GM18505 (cell line): ENCODE results near the gene RREB1.

Experiments
- ATAC-seq: cut with Tn5 transposase; IDR thresholded peaks from one replicate; pipeline ENCODE4 v1.9.1; 2021; ENCODE audit not compliant: unreplicated experiment
- POLR2A ChIP-seq: IDR thresholded peaks from 4 replicates; pipeline ENCODE4 v1.6.1; 2011; ENCODE audit warnings: borderline replicate concordance; ENCODE audit not compliant: insufficient read depth, insufficient read length; ENCODE audit errors: extremely low read depth

The RREB1 gene

GRCh38 chr6:7107578-7108195, at the start of gene RREB1:
RREB1 (plus strand) TSS chr6:7107961; CDS start chr6:7181912, 73,951 bp downstream.
- peak; percentile 63 for TF ChIP-seq POLR2A
- peak; percentile 51 for ATAC-seq

- TF ChIP-seq POLR2A: no peak
- no peak for ATAC-seq
Observed at GRCh38 chr6:7058250-7058923, 49.4 kb upstream of the RREB1 start.

GRCh38 chr6:7060769-7061516, 46.8 kb upstream of the RREB1 start:
- ATAC-seq: no peak
- no peak for TF ChIP-seq POLR2A

GRCh38 chr6:7062451-7063162, 45.2 kb upstream of the RREB1 start:
- no peak for ATAC-seq
- TF ChIP-seq POLR2A: no peak

- ATAC-seq: no peak
- TF ChIP-seq POLR2A: no peak
Observed at GRCh38 chr6:7067305-7067704, 40.5 kb upstream of the RREB1 start.

- TF ChIP-seq POLR2A: no peak
- no peak for ATAC-seq
Observed at GRCh38 chr6:7071405-7071804, 36.4 kb upstream of the RREB1 start.

GRCh38 chr6:7073082-7073820, 34.5 kb upstream of the RREB1 start:
- TF ChIP-seq POLR2A: no peak
- peak; percentile 33 for ATAC-seq

- peak; percentile 23 for TF ChIP-seq POLR2A
- ATAC-seq: peak; percentile 99
Observed at GRCh38 chr6:7073821-7074525, 33.8 kb upstream of the RREB1 start.

- ATAC-seq: no peak
Observed at GRCh38 chr6:7074870-7075269, 32.9 kb upstream of the RREB1 start.

GRCh38 chr6:7075341-7076000, 32.3 kb upstream of the RREB1 start:
- ATAC-seq: no peak
- no peak for TF ChIP-seq POLR2A

More at GRCh38 chr6:7074870-7075269, 32.9 kb upstream of the RREB1 start:
- no peak for TF ChIP-seq POLR2A

GRCh38 chr6:7077856-7078255, 29.9 kb upstream of the RREB1 start:
- no peak for TF ChIP-seq POLR2A
- no peak for ATAC-seq

- no peak for ATAC-seq
- no peak for TF ChIP-seq POLR2A
Observed at GRCh38 chr6:7078856-7079255, 28.9 kb upstream of the RREB1 start.
